GM12873 (cell line): ENCODE data around the gene CHTOP.

Experiments
- TF ChIP-seq, protein P1 (sequence below): IDR thresholded peaks from 2 replicates; pipeline ENCODE4 v1.5.1; 2012; ENCODE audit warnings: low read depth, mild to moderate bottlenecking, moderate library complexity, low read length, control low read depth; ENCODE audit not compliant: insufficient read depth; ENCODE audit errors: missing control alignments

The CHTOP gene

DNA sequence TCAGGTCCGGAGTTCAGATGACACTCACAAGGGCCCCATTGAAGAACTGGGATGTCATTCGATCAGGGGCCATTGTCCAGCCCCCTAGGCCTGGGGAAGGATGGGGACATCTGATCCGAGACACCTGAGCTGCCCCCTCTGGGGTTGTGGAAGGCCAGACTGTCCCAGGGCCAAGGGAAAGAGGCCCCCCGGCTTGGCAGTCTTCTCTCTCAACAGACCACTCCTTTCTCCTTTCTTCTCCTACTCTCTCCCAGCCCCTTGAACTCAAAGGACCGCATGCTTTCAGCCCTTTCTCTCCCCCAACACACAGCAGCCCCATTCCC, 4.6 kb upstream of the CHTOP start:
- TF ChIP-seq, protein P1, sequence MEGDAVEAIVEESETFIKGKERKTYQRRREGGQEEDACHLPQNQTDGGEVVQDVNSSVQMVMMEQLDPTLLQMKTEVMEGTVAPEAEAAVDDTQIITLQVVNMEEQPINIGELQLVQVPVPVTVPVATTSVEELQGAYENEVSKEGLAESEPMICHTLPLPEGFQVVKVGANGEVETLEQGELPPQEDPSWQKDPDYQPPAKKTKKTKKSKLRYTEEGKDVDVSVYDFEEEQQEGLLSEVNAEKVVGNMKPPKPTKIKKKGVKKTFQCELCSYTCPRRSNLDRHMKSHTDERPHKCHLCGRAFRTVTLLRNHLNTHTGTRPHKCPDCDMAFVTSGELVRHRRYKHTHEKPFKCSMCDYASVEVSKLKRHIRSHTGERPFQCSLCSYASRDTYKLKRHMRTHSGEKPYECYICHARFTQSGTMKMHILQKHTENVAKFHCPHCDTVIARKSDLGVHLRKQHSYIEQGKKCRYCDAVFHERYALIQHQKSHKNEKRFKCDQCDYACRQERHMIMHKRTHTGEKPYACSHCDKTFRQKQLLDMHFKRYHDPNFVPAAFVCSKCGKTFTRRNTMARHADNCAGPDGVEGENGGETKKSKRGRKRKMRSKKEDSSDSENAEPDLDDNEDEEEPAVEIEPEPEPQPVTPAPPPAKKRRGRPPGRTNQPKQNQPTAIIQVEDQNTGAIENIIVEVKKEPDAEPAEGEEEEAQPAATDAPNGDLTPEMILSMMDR, result no peak

DNA sequence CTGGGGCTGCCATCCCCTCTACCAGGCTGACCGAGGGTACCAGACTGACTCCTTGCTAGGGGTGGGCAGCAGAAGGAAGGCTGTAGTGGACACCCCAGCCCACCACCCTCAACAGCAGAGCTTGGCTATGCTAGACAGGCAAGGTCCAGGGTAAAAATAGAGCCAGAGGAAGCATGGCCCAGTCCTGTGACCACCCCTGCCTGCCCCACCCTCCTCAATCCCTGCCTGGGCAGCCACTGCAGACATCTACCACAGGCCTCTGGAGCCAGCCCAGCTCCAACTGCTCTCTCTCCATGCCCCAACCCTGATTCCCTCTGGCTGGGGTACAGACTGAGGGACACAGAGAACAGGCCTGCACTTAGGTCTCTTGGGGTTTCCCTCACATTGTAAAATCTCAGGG, 3.9 kb upstream of the CHTOP start:
- TF ChIP-seq, protein P1, result no peak

DNA sequence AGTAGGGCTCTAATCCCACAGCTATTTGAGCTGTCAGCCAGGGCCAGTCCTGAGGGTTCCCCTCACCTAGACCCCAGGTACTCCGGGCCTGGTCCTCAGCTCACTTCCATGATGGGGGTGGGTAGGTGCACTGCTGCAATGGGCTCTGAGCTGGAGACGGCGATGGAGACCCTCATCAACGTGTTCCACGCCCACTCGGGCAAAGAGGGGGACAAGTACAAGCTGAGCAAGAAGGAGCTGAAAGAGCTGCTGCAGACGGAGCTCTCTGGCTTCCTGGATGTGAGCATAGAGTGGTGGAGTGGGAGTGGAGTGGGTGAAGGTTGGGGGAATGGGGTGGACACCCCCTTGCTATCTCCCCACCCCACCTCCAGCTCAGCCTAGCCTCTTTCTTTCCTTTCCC, 3.5 kb upstream of the CHTOP start:
- TF ChIP-seq, protein P1, result no peak

DNA sequence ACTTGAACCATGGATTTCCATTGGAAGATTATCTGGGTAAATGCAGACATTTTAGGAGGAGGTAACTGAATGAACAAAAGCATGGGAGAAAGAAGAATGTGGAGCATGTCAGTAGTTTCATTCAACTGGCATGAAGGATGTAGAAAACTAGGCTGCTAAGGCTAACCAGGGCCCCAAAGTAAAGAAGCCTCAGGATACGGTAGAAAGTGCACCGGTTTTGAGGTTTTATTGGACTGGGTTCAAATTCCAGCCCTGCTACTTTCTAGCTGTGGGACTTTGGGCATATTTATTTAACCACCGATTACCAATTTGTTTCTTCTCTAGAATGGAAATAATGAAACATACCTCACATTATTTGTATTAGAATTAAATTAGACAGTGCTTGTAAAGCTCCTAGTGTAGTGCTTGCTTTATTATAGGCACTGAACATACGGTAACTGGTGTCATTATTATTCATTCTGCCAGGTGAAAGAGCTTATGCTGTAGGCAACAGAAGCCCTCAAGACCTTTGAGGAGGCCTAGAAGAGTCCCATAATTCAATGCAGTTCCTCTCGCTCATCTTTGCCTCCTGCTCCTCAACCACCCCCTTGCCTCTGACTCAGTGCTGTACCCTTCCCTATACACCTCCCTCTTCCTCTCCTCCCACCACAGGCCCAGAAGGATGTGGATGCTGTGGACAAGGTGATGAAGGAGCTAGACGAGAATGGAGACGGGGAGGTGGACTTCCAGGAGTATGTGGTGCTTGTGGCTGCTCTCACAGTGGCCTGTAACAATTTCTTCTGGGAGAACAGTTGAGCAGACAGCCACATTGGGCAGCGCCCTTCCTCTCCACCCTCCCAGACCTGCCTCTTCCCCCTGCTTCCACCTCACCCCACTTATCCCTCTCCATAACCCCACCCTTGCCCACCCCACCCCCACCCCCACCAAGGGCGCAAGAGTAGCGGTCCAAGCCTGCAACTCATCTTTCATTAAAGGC, 2.5 kb upstream of the CHTOP start:
- TF ChIP-seq, protein P1, result no peak

DNA sequence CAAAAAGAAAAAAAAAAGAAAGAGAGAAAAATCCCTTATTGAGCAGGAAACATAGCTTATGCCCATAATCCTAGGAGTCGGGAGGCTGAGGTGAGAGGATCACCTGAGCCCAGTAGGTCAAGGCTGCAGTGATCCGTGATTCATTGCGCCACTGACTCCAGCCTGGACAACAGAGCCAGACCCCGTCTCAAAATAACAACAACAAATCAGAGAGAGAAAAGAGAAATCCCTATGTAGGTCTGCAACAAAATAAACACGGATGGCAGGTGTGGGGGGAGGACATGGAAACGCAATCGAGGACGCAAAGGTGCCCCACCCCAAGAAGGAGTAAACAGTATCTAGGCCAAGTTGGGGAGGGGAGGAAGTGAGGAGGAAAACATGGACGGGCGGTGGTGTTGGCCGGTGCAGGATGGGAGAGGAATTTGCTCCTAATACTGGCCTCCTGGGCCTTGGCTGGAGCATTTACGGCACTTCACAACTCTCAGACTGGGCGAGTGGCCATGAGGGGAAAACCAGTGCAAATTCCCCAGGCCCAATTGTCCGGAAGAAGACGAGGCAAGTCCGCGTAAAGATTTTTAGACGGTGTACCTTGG, 609 bp upstream of the CHTOP start:
- TF ChIP-seq, protein P1, result no peak

DNA sequence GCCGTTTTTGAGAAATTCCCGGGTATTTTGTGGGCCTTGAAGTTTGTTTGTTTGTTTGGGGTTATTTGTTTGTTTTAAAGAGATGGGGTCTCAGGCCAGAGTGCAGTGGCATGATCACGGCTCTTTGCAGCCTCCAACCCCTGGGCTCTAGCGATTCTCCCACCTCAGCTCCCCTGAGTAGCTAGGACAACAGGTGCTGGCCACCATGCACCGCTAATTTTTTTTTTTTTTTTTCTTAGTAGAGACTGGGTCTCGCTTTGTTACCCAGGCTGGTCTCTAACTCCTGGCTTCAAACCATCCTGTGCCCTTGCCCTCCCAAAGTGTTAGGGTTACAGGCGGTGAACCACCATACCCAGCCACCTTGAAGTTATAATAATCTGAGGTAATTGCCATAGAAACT, 2.0 kb downstream of the CHTOP start:
- TF ChIP-seq, protein P1, result no peak

DNA sequence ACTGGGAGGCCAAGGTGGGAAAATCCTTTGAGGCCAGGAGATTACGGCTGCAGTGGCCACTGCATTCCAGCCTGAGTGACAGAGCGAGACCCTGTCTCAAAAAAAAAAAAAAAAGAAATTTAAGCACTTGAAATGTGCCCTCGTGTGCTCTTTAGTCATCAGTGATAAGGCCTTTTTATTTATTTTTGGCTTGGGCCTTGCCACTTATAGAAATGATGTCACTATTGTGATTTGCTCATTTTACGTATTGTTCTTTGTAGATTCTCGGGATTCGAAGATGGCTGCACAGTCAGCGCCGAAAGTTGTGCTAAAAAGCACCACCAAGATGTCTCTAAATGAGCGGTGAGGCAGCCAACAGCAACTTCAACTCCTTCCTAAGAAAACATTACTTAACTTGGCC, 2.4 kb downstream of the CHTOP start:
- TF ChIP-seq, protein P1, result no peak
